Neutrophil (primary cell): ENCODE data around the gene GTSE1.

Experiments used
- H3K27ac ChIP-seq: fragments of 200-600 bp; sonication (generic); 2 replicates; pipeline ENCODE4 v1.5.1; 2016; ENCODE audit warnings: mild to moderate bottlenecking, moderate library complexity
- H3K27me3 ChIP-seq: fragments of 200-600 bp; sonication (generic); 2 replicates; pipeline ENCODE4 v1.6.0; 2016; ENCODE audit warnings: mild to moderate bottlenecking
- H3K36me3 ChIP-seq: fragments of 200-600 bp; sonication (generic); 2 replicates; pipeline ENCODE4 v1.5.1; 2017
- H3K4me1 ChIP-seq, 2 experiments: fragments of 200-600 bp in 1 of 2; sonication (generic) in 1 of 2; 1 replicate in 1 of 2; 2 replicates in 1 of 2; pipeline versions ENCODE4 v1.5.1 to v1.6.1; 2013 to 2016; ENCODE audit warnings: low read depth in 1 of 2, low read length in 1 of 2, mild to moderate bottlenecking in 1 of 2, moderate library complexity in 1 of 2; ENCODE audit not compliant: control insufficient read depth in 1 of 2, insufficient read depth in 1 of 2
- H3K4me3 ChIP-seq, 2 experiments: fragments of 200-600 bp in 1 of 2; sonication (generic) in 1 of 2; 1 replicate in 1 of 2; 2 replicates in 1 of 2; pipeline ENCODE4 v1.5.1; 2013 to 2016; ENCODE audit warnings: low read depth in 1 of 2, low read length in 1 of 2, mild to moderate bottlenecking in 1 of 2, moderate library complexity in 1 of 2
- H3K9me3 ChIP-seq: fragments of 200-600 bp; sonication (generic); 2 replicates; pipeline ENCODE4 v1.5.1; 2016
- CTCF ChIP-seq: fragments of 200-600 bp; sonication (generic); IDR thresholded peaks from 2 replicates; pipeline ENCODE4 v1.5.1; 2016; ENCODE audit warnings: antibody characterized with exemption

GTSE1 gene

GRCh38 chr22:46355996-46356471 is 59.4 kb downstream of the GTSE1 start:
- no peaks in the 10 kb centered on the region for H3K4me1 ChIP-seq
- H3K9me3 ChIP-seq, result no peaks in the 10 kb centered on the region
- H3K27ac ChIP-seq, result no peak overlapping the region
- peaks cover 77% of the 10 kb centered on the region for H3K36me3 ChIP-seq
- TF ChIP-seq CTCF, result no peak
- H3K27me3 ChIP-seq, result no peaks in the 10 kb centered on the region
- no peak overlapping the region for H3K4me3 ChIP-seq

- Histone ChIP-seq H3K9me3 (no peaks in the 10 kb centered on the region), H3K36me3 (peaks cover 69% of the 10 kb centered on the region), H3K27ac (no peak overlapping the region), H3K4me1 (no peaks in the 10 kb centered on the region), H3K27me3 (no peaks in the 10 kb centered on the region), H3K4me3 (no peak overlapping the region)
- TF ChIP-seq CTCF, result no peak
Observed at GRCh38 chr22:46356496-46357480, 60.1 kb downstream of the GTSE1 start.

- H3K9me3 ChIP-seq, result no peaks in the 10 kb centered on the region
- H3K4me1 ChIP-seq, result no peaks in the 10 kb centered on the region
- H3K36me3 ChIP-seq, result peaks cover 58% of the 10 kb centered on the region
- H3K27me3 ChIP-seq, result no peaks in the 10 kb centered on the region
- TF ChIP-seq CTCF, result no peak
- H3K4me3 ChIP-seq, result no peak overlapping the region
- no peak overlapping the region for H3K27ac ChIP-seq
Observed at GRCh38 chr22:46357711-46358520, 61.2 kb downstream of the GTSE1 start.

- Histone ChIP-seq H3K4me1 (no peaks in the 10 kb centered on the region), H3K36me3 (peaks cover 49% of the 10 kb centered on the region), H3K27ac (no peak overlapping the region), H3K4me3 (no peak overlapping the region), H3K27me3 (no peaks in the 10 kb centered on the region), H3K9me3 (no peaks in the 10 kb centered on the region)
- no peak for TF ChIP-seq CTCF
Observed at GRCh38 chr22:46358766-46359165, 62.1 kb downstream of the GTSE1 start.

- TF ChIP-seq CTCF, result no peak
- Histone ChIP-seq H3K9me3 (no peaks in the 10 kb centered on the region), H3K27me3 (no peaks in the 10 kb centered on the region), H3K36me3 (peaks cover 43% of the 10 kb centered on the region), H3K4me1 (no peaks in the 10 kb centered on the region), H3K27ac (no peak overlapping the region), H3K4me3 (no peak overlapping the region)
Observed at GRCh38 chr22:46359362-46359761, 62.7 kb downstream of the GTSE1 start.
